HG03064 (cell line): ENCODE results near the gene UNC13A.
A peak's percentile ranks its signal among the peaks of the same experiment; 100 is the strongest.
"Not testable (repeated sequence)": the region's sequence is repeated elsewhere in the genome, so short reads cannot be mapped to it uniquely, and the experiment has no call there.

Experiments used
- ATAC-seq: cut with Tn5 transposase; IDR thresholded peaks from one replicate; pipeline ENCODE4 v1.9.1; 2021; ENCODE audit warnings: low read depth; ENCODE audit not compliant: unreplicated experiment

UNC13A gene

DNA sequence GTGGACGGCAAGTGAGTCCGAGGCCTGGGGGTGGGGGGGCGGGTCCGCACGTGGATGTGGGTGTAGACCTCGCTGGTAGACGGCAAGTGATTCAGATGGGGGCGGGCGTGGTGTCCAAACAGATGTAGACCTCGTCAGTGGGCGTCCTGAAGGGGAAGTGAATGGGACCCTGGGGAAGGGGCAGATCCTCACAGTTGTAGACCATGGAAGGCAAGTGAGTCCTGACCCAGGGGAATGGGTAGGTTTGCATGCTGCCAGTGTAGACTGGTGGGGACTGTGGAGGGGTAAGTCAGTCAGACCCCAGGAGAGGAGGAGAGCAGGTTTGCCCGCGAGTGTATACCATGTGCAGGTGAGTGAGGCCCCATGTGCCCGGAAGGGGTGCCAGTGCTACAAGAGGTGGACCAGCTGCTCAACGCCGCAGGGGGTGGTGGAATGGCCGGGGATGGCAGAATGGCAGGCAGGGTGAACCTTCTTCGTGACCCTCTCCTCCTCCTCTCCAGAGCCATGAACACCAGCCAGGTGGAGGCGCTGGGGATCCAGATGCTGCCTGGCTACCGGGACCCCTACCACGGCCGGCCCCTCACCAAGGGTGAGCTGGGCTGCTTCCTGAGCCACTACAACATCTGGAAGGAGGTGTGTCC lies 110.6 kb downstream of the UNC13A start:
- no peak for ATAC-seq

- no peak for ATAC-seq
These were observed 111.2 kb downstream of the UNC13A start for GRCh38 chr19:17576758-17577456.

- no peak for ATAC-seq
These were observed 112.0 kb downstream of the UNC13A start for GRCh38 chr19:17575871-17576757.

DNA sequence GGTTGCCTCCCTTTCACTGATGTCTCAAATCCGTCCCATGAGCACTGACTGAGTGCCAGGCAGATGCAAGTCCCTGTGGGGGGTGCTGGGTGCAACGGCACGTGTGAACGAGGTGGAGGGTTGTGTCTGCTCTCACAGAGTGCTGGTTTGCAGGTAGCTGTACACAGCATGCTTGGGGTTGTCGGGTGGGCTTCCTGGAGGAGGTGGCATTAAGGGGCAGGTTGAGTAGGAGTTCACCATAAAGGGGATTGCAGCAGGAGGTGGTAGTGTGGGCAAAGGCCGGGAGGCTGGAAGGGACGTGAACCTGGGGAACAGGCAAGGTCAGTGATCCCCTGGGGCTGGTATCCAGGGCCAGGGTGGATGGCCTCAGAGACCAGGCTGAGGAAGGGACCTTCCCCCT lies 115.5 kb downstream of the UNC13A start:
- no peak for ATAC-seq

DNA sequence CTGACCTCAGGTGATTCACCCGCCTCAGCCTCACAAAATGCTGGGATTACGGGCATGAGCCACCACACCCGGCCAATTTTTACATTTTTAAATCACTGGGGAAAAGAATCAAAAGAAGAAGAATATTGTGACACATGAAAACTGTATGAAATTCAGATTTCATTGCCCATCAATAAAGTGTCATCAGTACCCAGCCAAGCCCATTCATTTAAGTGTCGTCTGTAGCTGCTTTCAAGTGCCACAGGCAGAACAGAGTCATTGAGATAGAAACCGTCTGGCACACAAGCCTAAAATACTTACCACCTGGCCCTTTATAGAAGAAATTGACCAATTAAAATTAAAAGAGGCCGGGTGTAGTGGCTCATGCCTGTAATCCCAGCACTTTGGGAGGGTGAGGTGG lies 117.4 kb downstream of the UNC13A start:
- no peak for ATAC-seq

- ATAC-seq = not testable (repeated sequence)
These were observed 117.9 kb downstream of the UNC13A start for GRCh38 chr19:17570291-17570690.

- no peak for ATAC-seq
These were observed 120.2 kb downstream of the UNC13A start for GRCh38 chr19:17567940-17568339.

- ATAC-seq = no peak
These were observed 122.5 kb downstream of the UNC13A start for GRCh38 chr19:17565611-17566010.

DNA sequence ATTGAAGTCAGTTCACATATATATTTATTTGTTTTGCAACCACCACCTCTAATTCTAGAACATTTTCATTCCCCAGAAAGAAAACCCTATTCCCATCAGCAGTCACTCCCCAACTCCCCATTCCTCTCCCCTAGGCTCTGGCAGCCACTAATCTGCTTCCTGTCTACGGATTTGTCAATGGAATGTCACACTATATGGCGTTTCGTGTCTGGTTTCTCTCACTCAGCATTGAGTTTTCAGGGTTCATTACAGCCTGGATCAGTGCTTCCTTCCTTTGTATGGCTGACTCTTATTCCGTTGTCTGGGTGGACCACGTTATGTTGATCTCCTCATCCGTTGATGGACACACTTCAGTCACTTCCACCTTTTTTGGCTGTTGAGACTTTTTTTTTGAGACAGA lies 123.4 kb downstream of the UNC13A start:
- ATAC-seq = no peak

DNA sequence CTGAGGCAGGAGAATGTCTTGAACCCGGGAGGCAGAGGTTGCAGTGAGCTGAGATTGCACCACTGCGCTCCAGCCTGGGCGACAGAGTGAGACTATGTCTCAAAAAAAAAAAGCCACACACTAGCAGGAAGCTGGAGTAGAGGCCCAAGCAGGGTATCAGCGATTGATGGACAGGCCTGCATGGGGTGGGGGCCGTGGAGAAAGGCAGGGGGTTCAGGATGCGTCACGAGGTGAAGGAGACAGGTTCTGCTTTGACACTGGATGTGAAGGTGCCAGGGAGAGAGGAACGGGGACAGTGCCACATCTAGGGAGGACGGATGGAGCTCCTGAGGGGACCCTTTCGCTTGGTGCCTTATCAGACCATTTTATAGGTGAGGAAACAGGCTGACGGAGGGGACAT lies 125.6 kb downstream of the UNC13A start:
- no peak for ATAC-seq

DNA sequence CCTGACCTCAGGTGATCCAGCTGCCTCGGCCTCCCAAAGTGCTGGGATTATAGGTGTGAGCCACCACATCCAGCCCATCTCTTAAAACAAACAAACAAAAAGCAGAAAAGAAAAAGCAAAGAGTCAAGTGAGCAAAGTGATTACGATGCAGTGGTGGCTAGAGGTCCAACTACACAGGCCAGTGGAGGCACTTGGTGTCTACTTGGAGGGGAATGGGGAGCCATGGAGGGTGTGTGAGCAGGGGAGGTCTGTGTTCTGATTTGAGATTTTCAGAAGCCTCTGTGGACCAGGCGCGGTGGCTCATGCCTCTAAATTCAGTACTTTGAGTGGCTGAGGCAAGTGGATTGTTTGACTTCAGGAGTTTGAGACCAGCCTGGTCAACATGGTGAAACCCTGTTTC lies 126.1 kb downstream of the UNC13A start:
- no peak for ATAC-seq

GRCh38 chr19:17560205-17560595 lies 128.0 kb downstream of the UNC13A start:
- ATAC-seq = no peak

DNA sequence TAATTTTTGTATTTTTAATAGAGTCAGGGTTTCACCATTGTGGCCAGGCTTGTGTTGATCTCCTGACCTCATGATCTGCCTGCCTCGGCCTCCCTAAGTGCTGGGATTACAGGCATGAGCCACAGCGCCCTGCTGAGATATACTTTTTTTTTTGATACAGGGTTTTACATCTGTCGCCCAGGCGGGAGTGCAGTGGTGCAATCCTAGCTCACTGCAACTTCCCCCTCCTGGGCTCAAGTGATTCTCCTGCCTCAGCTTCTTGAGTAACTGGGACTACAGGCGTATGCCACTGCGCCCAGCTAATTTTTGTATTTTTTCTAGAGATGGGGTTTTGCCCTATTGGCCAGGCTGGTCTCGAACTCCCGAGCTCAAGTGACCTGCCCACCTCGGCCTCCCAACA lies 130.7 kb downstream of the UNC13A start:
- ATAC-seq = no peak

- ATAC-seq = no peak
These were observed 131.2 kb downstream of the UNC13A start for GRCh38 chr19:17556995-17557394.

DNA sequence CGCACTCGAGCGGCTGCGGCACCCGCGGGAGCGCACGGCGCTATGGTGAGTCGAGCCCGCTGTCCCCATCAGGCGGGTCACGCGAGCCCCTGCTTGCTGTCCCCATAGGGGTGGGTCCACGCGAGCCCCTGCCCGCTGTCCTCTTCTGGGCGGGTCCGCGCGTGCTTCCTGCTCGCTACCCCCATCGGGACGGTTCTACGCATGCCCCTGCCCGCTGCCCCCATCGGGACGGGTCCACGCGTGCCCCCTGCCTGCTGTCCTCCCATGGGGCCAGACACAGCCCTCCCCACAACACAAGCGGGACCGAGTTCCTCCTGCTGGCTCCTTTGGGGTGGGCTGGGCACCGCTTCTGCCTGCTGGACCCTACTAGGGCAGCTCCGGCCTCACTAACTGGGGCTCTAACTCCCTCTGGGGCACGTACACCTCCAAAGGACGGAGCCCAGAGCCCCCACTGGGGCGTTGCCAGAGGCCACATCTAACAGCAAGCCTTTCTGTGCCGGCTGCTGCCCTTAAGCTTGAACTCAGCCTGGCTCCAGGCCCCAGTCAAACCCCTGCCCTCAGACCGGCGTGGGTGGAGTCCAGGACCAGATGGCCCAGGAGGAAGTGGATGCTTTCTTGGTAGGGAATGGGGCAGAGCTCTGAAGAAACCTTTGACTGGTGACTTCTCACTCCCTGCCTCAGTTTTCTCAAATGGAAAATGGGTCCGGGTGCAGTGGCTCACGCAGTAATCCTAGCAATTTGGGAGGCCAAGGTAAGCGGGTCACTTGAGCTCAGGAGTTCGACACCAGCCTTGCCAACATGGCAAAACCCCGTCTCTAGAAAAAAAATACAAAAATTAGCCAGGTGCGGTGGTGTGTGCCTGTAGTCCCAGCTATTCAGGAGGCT lies 132.0 kb downstream of the UNC13A start:
- ATAC-seq = peak; percentile 35

DNA sequence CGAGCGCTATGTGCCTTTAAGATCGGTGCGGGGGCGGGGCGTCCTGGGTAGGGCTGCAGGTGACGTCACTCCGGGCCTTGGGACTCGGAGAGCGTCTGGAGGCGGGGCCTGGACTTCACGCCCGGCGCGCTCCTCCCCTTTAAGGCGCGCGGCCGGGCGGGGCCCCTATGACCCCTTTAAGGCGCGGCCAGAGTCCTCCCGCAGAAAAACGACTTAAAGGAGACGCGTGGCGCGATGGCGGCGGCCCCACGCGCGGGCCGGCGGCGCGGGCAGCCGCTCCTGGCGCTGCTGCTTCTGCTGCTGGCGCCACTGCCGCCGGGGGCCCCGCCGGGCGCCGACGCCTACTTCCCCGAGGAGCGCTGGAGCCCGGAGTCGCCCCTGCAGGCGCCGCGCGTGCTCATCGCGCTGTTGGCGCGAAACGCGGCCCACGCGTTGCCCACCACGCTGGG lies 132.7 kb downstream of the UNC13A start, which contains the start of gene COLGALT1:
COLGALT1 (plus strand) TSS at position 170 of the 449 bp plus-strand sequence; CDS start at position 235, 65 bp downstream.
- peak; percentile 82 for ATAC-seq

DNA sequence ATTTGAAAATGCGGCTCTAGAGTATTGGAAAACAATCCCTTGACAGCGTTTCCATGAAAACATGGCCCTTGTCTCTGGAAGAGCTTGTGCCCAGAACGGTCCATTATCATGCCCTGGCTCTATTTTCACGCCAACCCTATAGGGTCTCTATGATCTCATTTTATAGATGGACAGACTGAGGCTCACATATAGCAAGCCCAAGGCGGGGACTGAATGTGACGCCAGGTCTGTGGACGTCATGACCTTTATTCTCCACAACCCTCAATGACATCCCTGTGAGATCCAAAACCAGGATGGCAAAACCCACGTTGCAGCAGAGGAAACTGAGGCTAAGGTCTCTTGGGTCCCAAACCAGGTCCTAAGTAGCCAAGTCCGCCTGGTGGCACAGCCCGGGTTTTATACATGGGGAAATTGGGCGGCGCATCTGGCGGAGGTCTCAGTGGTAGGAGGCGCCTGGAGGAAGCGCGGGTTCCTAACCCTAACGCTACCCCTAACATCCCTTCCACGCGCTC lies 133.1 kb downstream of the UNC13A start:
- ATAC-seq = no peak

DNA sequence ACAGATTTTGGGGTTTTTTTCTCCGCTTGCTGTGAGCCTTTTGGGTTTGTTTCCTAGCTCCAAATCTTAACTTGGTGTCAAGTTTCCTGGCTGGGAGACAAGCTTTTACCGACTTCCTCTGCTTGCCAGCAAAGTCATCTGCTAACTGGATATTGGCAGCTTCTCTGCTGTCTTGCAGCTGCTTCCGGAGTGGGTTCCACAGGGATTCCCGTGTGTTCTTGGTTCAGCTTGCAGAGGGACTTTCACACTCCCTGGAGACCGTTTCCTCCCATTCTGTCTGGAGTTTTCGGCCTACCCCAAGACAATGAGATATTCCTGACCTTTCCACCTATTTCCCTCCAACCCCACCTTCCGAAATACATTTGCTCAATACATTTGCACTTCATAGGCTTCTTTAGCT lies 134.9 kb downstream of the UNC13A start:
- no peak for ATAC-seq

DNA sequence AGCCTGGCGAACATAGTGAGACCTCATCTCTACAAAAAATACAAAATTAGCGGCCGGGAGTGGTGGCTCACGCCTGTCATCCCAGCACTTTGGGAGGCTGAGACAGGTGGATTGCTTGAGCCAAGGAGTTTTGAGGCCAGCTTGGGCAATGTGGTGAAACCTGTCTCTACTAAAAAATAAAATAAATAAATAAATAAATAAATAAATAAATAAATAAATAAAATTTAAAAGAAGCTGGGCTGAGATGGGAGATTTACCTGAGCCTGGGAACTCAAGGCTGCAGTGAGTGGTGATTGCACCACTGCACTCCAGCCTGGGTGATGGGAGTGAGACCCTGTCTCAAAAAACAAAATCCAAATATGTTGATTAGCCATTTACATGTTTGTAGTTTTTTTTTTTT lies 135.4 kb downstream of the UNC13A start:
- not testable (repeated sequence) for ATAC-seq
